GM18868 (cell line): Measurements from ENCODE around the gene COL9A3.

ENCODE experiments used
- ATAC-seq: cut with Tn5 transposase; IDR thresholded peaks from one replicate; pipeline ENCODE4 v1.9.1; 2021; ENCODE audit warnings: mild to moderate bottlenecking, moderate library complexity; ENCODE audit not compliant: unreplicated experiment

COL9A3 gene

GRCh38 chr20:62809530-62810428 is 7.1 kb upstream of the COL9A3 start:
- no peak for ATAC-seq

DNA sequence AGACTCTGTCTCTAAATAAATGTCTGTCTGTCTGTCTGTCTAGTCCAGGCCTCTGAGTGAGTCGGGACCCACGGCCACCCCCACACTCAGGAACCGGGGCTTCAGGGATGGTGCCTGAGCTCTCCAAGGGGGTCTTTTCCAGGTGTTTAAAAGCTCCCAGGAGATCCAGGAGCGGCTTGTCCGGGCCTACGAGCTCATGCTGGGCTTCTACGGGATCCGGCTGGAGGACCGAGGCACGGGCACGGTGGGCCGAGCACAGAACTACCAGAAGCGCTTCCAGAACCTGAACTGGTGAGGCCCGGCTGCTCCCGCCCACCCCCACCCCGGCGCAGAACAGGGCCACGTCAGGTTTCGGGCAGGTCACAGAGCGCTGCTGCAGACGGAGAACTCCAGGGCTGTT is 5.5 kb upstream of the COL9A3 start:
- no peak for ATAC-seq

- ATAC-seq = no peak
Measured at GRCh38 chr20:62811720-62812119, 5.1 kb upstream of the COL9A3 start.

DNA sequence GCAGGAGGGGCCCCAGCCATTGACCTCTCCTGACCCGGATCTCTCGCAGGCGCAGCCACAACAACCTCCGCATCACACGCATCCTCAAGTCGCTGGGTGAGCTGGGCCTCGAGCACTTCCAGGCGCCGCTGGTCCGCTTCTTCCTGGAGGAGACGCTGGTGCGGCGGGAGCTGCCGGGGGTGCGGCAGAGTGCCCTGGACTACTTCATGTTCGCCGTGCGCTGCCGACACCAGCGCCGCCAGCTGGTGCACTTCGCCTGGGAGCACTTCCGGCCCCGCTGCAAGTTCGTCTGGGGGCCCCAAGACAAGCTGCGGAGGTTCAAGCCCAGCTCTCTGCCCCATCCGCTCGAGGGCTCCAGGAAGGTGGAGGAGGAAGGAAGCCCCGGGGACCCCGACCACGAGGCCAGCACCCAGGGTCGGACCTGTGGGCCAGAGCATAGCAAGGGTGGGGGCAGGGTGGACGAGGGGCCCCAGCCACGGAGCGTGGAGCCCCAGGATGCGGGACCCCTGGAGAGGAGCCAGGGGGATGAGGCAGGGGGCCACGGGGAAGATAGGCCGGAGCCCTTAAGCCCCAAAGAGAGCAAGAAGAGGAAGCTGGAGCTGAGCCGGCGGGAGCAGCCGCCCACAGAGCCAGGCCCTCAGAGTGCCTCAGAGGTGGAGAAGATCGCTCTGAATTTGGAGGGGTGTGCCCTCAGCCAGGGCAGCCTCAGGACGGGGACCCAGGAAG is 4.5 kb upstream of the COL9A3 start:
- ATAC-seq = no peak

DNA sequence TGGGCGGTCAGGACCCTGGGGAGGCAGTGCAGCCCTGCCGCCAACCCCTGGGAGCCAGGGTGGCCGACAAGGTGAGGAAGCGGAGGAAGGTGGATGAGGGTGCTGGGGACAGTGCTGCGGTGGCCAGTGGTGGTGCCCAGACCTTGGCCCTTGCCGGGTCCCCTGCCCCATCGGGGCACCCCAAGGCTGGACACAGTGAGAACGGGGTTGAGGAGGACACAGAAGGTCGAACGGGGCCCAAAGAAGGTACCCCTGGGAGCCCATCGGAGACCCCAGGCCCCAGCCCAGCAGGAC is 4.0 kb upstream of the COL9A3 start:
- no peak for ATAC-seq

DNA sequence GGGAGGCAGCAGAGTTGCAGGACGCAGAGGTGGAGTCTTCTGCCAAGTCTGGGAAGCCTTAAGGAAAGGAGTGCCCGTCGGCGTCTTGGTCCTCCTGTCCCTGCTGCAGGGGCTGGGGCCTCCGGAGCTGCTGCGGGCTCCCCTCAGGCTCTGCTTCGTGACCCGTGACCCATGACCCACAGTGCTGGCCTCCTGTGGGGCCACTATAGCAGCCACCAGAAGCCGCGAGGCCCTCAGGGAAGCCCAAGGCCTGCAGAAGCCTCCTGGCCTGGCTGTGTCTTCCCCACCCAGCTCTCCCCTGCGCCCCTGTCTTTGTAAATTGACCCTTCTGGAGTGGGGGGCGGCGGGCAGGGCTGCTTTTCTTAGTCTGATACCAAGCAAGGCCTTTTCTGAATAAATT is 3.3 kb upstream of the COL9A3 start:
- ATAC-seq = no peak

GRCh38 chr20:62814060-62814708 is 2.7 kb upstream of the COL9A3 start:
- no peak for ATAC-seq

DNA sequence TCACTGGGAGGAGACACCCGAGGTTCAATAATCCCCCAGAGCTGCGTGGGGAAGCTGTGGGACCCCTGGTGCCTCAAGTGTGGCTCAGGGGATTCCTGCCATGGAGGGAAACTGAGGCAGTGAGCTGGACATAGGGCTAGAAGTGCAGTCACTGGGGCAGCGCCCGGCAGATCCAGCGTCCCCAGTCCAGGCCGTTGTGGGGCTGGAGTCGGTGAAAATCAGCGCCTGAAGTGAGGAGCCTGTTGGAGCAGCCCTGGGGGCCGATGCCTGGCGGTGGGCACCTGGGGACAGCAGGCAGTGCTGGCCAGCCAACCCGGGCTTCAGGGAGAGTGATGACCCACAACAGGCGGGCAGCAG is 2.2 kb upstream of the COL9A3 start:
- ATAC-seq = no peak

DNA sequence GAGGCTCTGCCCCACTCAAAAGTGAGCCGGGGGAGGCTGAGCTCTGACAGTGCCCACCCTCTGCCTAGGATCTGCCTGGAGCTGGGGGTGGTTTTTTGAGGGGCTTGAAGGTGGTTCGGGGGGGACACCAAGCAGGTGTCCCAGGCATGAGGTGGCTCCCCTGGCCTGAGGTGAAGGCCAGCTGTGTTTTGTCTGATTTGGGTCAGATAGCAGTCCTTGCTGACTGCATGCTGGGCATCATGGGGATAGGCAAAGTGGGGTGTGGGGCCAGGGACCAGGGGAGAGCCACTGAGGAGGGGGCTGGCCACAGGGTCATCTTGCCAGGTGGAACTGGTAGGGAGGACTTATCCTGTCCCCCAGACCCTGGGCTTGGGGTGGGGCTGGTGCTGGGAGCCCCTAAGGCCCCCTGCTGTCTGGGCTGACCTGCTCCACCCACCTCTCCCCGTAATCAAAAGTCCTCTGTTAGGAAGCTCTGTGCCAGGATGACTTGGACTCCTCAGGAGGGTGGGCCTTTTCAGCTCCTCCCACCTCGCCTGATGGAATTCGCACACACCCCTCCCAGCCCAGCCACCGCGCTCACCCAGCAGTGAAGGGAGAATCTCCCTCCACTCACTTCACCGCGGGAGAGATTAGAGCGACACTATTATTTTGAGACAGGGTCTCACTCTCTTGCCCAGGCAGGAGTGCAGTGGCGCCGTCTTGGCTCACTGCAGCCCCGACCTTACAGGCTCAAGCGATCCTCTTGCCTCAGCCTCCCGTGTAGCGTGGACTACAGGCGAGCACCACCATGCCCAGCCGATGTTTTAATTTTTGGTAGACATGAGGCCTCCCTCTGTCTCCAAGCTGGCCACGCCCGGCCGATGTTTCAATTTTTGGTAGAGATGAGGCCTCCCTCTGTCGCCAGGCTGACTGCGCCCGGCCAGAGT is 1.5 kb upstream of the COL9A3 start:
- ATAC-seq = no peak

GRCh38 chr20:62816031-62816883 is 593 bp upstream of the COL9A3 start:
- ATAC-seq = no peak

DNA sequence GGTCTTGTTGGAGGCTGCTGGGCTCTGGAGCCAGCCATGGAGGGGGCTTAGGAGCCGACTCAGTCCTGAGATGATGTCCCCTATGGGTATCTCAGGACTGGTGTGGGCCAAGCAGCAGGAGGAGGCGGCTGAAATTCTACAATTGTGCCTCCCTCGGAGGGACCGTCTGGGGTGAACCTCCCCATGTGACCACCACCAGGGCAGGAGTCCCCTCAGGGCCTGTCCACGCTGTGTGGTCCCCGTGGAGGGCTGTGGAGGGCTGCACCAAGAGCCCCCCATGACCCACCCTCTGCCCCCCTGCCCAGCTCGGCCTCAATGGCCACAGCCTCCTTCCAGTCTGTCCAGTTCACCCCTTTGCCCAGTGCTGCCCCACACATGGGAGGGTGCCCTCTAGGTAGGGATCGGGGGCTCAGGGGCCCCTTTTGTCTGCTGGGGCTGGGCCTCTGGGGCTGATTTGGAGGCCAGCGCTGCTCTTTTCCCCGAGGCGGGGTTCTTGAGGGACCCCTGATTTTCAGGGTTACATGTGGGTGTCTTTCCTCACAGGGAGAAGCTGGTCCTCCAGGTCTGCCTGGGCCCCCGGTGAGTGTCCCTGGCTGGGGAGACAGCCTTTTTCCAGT is 1.2 kb downstream of the COL9A3 start:
- no peak for ATAC-seq

GRCh38 chr20:62818592-62819493 is 2.0 kb downstream of the COL9A3 start:
- no peak for ATAC-seq

GRCh38 chr20:62819494-62820174 is 2.8 kb downstream of the COL9A3 start:
- no peak for ATAC-seq

DNA sequence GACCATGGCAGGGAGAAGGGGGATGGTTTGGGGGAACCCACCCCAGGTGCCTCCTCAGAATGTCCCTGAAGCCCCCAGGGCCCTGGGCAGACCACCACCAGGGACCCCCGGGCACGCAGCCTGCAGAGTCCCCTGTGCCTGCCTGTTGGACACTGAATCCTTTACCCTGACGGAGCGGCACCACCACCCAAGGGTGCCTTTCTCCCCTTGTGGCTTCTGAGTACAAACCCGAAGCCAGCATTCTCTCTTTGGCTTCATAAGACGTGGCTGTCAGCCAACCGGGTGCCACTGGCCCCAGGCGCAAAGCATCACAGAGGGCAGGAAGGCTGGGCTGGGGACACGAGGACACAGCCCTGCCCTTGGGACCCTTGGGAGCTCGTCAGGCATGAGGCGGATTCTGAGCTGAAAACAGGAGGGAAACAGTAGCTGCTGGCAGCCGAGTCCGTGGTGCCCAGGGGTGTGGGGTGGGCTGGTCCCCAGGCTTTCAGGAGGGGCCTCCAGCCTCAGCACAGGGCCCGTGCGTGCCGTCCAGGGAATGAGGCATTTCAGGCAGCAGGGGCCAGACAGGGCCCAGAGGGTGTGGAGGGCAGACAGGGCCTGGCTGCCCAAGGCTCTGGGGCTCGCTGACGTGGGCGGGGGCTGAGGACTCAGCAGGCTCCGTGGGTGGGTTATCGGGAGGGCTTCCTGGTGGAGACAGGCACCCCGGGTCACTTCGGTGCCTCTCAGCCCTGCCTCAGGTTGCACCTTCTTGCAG is 3.5 kb downstream of the COL9A3 start:
- no peak for ATAC-seq

- no peak for ATAC-seq
Measured at GRCh38 chr20:62820962-62821725, 4.3 kb downstream of the COL9A3 start.

- no peak for ATAC-seq
Measured at GRCh38 chr20:62821726-62822210, 4.9 kb downstream of the COL9A3 start.
